ENCODE measurements around the gene SETD5.
"Not testable (repeated sequence)": the region's sequence is repeated elsewhere in the genome, so short reads cannot be mapped to it uniquely, and the experiment has no call there.

SETD5 gene

DNA sequence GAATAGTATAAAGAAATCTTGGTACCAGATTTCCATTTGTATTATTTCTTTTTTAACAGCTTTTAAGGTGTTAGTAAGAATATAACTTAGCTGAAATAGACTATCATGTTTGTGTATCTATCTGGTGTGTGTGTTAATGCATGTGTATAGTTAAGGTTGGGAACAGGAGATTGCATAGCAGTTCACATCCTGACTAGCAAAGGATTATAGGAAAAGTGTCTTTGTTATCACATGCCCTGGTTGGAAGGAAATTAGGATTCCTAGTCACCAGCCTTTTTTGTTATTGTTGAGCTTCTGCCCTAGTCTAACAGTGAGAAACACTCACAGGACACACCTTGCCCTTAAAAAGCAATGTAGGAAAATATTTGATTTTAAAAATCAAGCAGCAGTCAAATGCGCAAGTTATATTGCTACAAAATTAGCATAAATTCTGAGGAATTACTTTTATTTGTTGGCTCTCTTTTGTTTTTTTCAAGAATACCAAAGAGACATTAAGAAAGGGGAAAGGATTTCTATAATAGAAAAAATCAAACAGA, 58.2 kb downstream of the SETD5 start:
- DNase-seq (ENCODE audit: extremely low read depth in 1 of 2, low read depth in 1 of 2) = no peak

DNA sequence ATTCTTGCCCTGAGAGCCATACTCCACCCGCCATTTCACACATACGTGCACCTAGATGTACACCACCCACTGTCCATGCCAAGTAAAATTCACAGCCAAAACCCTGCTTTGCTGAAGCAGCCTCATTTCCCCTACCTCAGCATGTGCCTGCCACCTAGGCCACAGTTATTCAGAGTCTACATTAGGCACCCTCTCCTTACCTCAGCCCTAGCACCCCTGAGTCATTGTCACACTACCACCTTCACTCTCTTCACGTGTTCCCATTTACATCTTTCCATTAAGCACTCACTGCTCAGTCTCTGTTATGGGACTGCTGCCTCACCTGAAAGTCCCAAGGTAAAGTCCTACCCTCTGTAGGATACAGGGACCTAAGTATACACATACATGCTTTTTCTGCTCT, 70.0 kb downstream of the SETD5 start:
- DNase-seq (ENCODE audit: extremely low read depth in 1 of 2, low read depth in 1 of 2) = no peak

DNA sequence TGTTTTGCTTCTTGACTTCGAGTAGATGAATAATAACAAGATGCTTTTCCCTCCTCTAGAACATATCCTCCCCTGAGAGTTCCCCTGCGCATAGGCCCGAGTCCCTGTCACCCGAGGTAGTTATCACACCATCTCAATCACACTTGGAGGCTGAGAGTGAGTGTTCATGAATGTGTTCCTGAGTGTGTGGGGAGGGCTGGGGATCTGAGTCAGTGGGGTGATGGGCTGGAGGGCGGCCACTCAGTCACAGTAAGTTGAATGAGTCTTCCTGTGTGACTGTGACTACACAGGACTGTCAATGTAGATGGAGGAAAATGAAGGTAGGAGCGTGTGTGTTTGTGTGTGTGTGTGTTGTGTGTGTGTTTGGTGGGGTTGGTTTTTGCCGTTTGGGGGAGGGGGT, 71.0 kb downstream of the SETD5 start:
- DNase-seq (ENCODE audit: extremely low read depth in 1 of 2, low read depth in 1 of 2) = no peak

DNA sequence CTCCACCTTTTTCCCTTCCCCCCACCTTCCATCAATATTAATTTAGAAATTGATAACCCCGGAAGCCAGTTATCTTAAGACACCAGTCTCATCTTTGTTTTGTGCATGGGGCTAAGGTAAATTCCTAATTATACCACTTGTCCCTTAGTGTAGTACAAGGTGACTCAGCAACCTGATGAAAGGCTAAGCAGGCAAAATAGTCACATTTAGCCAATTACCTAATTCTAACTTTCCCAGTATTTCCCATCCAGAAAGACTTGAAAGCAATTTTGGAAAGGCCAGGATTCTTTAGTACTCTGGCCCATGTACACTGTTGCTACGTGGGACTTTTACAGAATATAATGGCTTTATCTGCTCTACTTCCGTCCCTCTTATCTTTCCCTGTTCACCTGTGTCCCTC, 72.6 kb downstream of the SETD5 start:
- DNase-seq (ENCODE audit: extremely low read depth in 1 of 2, low read depth in 1 of 2) = no peak

DNA sequence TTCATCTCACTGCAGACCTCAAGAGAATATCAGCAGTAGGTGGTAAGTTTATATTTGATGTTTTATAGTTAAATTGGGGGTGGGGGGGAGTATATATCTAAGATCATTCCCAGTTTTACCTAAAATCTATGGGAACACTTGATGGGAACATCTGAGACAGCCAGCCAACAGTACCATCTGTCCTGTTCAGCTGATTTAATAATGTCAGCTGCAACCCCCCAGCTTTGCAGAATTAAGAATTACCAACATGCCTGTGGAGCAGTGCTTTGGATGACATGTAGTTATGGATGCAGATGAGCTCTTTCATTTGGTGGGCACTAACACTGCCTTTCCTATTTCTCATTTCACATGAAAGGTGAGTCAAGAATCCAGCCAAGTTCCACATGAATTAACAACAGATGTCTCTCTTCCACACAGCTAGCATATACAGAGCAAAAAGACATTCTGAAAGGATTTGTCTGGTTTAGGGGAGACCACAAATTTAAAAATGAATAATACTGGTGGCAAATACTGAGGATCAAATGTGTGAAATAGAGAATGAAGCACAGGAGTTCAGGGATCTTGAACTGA, 76.2 kb downstream of the SETD5 start:
- DNase-seq (ENCODE audit: extremely low read depth in 1 of 2, low read depth in 1 of 2) = no peak

DNA sequence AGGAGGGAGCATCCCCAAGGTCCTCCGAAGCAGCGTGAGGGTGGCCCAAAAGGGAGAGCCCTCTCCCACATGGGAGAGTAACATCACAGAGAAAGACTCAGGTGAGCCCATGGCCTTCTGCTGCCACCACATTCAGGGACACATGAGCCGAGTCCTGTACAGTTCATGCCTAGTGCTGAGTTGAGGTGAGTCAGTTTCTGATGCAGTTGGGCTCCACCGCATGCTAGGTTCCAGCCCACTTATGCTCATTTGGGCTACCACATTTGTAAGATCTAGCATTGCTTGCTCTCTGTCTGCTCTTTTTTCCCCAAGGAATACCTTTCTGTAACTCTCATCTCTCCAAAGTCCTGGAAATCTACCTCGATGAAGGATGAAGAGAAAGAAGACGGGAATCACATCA, 77.1 kb downstream of the SETD5 start:
- no peak for DNase-seq (ENCODE audit: extremely low read depth in 1 of 2, low read depth in 1 of 2)

DNA sequence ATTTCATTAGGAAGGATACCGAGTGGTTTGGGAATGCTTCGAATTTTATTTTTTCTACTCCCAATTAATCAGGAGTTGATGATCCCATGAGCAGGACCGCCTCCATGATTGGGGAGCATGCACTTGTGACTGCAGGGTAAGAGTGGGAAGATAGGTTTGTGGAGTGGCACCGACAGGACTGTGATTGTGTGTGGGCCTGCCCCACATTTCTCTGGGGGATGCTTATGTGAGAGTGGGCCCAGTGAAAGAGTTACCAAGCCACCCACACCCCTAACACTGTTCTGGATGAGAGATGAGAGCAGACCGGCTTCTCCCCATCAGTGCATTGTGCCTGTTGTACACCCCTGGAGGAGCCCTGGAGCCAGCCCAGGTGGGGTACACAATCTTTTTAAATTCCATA, 79.5 kb downstream of the SETD5 start:
- no peak for DNase-seq (ENCODE audit: extremely low read depth in 1 of 2, low read depth in 1 of 2)

DNA sequence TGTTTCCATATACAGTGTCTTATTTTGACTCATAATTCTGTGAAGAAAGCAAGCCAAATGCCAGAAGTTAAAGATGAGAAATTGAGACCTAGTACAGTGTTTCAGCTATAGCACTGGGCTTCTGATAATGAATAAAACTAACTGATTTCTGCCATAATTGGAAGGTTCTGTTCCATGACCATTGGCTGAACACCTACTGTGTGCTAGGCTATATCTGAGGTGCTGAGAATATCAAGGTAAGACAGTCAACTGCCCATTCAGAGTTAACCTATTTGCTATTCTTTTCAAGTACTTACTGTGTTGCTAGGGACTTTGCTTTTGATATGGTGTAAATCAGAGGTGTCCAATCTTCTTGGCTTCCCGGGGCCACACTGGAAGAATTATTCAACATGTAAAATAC, 82.8 kb downstream of the SETD5 start:
- no peak for DNase-seq (ENCODE audit: extremely low read depth in 1 of 2, low read depth in 1 of 2)

DNA sequence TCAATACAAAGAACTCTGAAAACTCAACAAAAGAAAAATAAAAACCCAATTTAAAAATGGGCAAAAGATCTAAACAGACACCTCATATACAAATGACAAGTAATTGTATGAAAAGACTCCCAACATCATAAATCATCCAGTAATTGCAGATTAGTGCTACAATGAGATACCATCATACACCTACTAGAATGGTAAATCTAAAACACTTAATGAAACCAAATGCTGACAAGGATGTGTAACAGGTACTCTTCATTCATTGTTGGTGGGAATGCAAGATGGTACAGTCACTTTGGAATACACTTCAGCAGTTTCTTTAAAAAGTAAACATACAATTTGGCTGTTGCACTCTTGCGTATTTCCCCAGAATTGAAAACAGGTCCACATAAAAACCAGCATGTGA, 87.8 kb downstream of the SETD5 start:
- no peak for DNase-seq (ENCODE audit: extremely low read depth in 1 of 2, low read depth in 1 of 2)

DNA sequence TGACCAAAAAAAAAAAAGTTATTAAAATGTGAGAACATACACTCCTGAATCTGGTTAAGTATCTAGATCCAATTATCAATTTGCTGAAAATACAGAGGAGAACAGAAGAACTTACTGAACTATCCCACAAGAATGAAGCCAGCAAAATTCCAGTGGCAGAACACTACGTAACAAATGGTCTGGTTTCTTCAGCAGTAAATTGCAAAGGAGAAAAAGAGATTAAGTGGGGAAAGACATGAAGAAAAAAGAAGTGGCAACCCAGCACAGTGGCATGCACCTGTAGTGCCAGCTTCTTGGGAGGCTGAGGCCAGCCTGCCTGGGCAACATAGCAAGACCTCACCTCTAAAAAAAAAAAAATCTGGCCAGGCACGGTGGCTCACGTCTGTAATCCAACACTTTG, 94.1 kb downstream of the SETD5 start:
- no peak for DNase-seq (ENCODE audit: extremely low read depth in 1 of 2, low read depth in 1 of 2)

DNA sequence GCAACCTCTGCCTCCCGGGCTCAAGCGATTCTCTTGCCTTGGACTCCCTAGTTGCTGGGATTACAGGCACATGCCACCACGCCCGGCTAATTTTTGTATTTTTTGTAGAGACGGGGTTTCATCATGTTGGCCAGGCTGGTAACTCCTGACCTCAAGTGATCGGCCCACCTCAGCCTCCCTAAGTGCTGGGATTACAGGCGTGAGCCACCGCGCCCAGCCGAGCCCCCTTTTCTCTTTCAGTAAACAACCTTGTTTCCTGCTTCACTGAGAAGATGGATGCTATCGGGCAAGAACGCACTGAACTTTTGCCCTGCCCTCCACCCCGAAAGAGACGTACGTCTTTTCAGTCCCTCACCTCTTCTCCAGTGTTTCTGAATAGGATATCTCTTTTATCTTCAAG, 96.6 kb downstream of the SETD5 start:
- DNase-seq (ENCODE audit: extremely low read depth in 1 of 2, low read depth in 1 of 2) = not testable (repeated sequence)

DNA sequence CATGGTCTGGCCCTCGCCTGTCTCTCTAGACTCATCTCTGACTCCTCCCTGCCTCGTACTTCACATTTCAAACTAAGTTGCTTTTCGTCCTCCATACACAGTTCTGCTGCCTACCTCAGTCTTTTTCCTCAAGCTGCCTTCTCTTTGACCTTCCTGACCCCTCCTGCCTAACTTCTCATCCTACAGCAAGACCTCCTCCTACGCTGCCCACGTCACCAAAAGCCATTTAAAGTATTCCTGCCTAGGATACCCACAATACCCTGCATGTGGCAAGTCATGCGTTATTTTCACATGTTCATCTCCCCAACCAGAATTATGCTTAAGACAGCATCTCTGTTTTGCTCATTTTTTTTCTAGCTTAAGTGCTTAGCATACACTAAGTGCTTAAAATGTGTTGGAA, 99.5 kb downstream of the SETD5 start:
- DNase-seq (ENCODE audit: extremely low read depth in 1 of 2, low read depth in 1 of 2) = no peak

DNA sequence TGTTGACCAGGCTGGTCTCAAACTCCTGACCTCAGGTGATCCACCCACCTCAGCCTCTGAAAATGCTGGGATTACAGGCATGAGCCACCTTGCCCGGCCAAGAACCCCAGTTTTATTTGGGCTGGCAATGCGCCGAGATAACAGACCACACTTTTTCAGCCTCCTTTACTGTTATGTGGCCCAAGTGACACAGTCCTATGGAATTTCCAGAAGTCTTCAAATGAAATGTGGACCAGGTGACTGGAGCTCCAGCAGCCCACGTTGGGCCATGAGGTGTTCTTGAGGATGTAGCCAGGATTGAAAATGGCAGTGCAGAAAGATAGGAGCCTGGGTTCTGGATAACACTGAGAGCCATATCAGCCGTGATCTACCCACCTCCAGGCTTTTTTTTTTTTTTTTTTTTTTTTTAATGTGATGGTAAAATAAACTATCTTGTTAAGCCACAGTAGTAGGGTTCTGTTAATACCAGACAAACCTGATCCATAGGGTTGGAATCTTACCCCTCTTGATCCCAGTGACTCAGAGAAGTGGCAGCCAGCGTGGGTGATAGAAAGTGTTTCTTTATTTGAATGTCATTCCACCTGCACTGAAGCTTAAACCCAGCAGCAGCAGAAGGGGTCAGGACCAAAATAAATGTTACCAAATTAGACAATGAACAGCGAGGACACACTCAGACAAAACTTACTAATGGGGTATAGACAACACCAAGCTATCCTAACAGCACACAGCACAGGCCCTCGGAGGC, 100.6 kb downstream of the SETD5 start:
- no peak for DNase-seq (ENCODE audit: extremely low read depth in 1 of 2, low read depth in 1 of 2)

DNA sequence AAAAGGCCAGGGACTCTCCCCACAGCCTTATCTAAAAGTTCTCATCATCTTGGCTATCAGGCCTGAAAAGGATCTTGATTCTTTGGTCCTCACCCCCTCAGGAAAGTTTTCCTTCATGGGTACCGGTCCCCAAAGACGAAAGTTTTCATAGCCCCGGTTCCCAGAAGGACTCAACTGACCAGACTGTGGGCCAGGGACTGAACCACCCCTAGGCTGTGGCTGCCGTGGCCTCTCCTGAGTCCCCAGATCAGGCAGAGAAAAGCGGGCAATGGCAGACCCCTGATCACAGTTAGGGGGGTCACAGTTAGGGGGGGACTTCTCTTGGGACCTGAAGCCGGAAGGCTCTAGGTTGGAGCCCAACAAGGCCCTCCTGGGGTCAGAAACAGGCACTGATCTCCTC, 101.4 kb downstream of the SETD5 start:
- DNase-seq (ENCODE audit: extremely low read depth in 1 of 2, low read depth in 1 of 2) = no peak

DNA sequence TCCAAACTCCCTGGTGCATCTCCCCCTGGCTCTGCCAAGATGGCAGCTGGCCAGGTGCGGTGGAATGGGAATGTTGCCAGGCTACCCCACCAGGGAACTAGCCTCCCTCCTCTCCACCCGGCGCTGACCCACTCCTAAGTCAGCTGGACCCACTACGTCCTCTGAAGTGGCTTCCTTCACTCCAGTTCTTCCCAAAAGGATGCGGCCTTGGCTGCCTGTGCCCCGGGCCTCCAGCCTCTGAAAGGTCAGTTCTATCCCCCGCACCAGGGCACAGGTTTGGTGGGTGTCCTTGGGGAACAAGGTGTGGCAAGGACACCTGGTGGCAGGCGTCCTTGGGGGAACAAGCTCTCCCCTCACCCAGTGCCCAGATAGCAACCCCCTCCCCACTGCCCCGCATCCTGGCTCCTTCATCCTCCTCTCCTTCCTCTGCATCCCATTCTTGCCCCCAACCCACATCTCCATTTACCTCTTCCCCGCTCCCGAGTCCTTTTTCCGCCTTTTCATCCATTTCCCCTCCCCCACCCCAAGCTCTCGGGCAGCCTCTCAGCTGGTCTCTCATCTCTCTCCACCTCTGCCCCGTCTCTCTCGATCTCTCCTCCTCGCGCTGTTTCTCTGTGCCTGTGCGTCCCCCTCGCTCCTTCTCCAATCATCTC, 102.2 kb downstream of the SETD5 start:
- no peak for DNase-seq (ENCODE audit: extremely low read depth in 1 of 2, low read depth in 1 of 2)

DNA sequence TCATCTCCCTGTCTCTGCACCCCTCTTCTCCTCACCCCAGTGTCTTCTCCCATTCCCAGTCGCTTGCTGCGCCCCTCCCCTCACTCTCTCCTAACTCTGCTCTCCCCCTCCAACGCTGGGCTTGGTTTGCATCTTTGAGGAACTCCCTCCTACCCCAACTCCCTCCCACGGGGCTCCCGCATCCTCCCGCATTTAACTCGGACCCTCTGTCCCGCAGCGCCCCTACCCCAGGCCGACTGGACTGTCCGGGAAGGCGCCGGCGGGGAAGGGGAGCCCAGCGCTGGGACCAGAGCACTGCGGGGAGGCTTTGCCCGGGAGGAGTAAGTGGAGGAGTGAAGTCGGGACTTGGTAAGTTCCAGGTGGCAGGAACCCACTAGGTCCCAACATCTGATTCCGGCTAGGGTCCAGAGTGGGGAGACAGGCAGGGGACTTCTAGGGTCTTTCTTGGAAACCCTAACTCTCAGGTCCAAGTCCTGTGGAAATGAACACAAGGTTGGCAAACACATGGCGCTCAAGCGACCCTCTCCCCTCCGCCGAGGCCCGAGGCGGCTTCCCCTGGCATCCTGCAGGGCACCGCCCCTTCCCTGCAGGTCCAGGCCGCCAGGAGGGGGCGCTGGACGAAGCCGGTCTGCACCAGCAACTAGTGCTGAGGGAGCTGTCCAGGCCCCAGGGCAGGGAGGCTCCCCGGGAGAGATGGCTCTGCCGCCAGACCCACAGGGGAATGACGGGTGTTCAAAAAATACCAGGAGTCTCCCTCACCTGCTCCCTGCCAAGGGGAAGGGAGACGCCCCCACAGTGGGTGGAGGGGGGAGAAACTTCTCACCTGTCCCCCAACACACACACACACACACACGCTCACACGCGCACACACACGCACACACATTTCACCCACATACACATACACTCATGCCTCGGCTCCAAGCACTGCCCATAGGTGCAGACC, 103.0 kb downstream of the SETD5 start:
- peak in 1 of 2 donors; percentile 45 for DNase-seq (ENCODE audit: extremely low read depth in 1 of 2, low read depth in 1 of 2)

DNA sequence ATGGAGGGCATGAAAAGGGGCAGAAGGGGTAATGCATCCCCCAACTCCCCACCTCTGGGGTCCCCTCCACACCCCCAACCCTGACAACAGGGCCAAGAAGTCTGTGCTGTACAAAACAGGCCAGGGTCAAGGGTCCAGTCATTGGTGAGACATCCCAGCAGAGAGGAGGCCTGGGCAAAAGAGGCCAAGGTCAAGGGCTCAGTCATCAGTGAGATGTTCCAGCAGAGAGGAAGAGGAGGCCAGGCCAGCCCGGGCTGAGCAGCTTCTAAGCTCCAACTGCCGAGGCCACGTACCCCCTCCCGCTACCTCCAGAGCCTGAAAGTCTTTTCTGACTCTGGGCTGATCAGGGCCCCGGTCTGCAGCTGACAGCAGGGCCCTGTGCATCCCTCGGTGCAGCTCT, 103.8 kb downstream of the SETD5 start:
- no peak for DNase-seq (ENCODE audit: extremely low read depth in 1 of 2, low read depth in 1 of 2)

DNA sequence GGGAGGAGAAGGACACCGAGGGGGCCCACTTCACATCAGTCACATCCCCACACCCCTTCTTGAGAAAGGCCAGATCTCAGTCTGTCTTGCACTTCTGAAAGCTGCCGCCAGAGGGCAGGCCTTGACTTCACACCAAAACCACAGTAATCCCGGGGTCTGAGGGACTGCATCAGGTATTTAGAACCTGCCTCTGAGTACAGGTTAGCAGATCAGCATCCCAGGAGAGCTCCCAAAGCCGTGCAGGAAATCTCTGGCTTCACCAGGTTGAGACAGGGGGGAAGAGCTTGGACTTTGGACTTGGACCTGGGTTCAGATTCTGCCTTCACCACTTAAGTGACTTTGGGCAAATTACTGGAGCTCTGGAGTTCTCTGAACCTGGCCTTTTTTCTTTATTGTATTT, 105.9 kb downstream of the SETD5 start:
- peak; percentile 15 to 43 for DNase-seq (ENCODE audit: extremely low read depth in 1 of 2, low read depth in 1 of 2)

DNA sequence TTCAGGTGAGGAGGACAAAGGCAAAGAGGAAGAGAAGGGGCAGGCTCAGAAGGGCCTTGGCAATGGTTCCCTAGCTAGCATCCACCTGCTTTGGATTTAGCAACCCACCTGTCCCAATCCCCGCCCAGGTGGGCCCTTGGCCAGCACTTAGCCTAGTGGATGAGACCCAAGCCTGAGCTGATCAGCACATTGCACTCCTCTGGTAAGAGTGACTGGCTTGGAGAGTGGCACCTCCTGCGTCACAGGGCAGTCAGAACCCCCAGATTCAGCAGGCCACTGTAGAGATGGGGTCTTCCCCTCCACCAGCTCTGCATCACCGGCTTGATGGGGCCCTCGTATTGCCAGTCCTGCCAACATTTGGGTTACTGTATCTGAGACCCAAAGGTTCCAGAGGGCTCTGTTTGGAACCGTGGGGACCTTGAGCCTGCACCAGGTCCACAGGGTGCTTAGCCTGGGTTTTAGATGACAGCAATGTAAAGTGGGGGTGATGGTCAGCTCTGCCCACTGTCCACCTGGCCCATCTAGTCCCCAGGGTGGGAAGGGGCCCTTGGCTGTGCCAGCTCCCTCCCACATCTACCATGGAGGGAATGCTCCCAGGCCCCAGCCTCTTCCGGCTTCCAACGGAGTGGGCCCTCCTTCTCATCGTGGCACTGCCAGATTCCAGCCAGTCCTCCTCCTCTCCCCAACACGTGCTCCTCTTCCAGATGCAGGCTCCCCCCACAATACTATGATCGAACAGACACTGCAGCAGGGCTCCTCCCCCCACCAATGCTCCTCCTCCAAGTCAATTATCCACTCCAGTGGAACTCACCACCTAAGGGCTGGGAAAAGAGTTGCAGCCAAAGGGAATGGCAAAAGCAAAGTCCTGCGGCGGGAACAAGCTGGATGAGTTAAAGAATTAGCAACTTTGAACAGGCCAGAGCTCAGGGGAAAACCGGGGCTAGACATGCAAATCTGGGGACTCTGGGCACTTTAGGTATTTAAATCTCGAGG, 110.5 kb downstream of the SETD5 start:
- no peak for DNase-seq (ENCODE audit: extremely low read depth in 1 of 2, low read depth in 1 of 2)

DNA sequence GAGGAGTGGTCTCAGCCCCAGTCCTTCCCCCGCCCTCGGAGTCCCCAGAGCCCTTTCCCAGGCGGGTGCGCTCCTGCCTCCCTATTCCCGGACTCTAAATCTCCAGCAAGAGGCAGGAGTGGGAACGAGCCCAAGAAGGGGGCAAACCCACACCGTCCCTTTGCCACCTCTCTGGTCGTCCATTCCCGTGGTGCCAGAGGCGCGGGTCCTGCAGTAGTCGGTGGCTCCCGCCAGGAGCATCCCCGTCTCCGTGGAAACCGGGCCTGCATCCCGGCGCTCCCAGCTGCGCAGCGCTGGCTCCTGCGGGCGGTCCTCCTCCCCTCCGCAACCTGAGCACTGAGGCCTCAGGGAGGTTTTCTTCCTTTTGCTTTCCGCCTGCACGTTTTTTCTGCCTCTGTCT, 111.4 kb downstream of the SETD5 start:
- no peak for DNase-seq (ENCODE audit: extremely low read depth in 1 of 2, low read depth in 1 of 2)

Measured in activated CD8-positive, alpha-beta memory T cell treated with anti-CD3 and anti-CD28 coated beads for 1 hour (primary cell).